Fibroblast of lung (primary cell): ENCODE data around the gene S100A11.

Source experiments
- EZH2 ChIP-seq: IDR thresholded peaks from 2 replicates; pipeline ENCODE4 v1.5.1; 2012; ENCODE audit warnings: low read length, control low read depth, mild to moderate bottlenecking; ENCODE audit errors: missing control alignments
- TF ChIP-seq, protein P1 (sequence below), 2 donors: IDR thresholded peaks in 1 of 2; conservative IDR thresholded peaks in 1 of 2; 1 replicate in 1 of 2; 2 replicates in 1 of 2; pipeline ENCODE4 v1.5.1; 2011 to 2012; ENCODE audit warnings: low read length in 2 of 2, control low read depth in 1 of 2, inconsistent platforms in 1 of 2, low read depth in 1 of 2, mild to moderate bottlenecking in 1 of 2

DNA sequence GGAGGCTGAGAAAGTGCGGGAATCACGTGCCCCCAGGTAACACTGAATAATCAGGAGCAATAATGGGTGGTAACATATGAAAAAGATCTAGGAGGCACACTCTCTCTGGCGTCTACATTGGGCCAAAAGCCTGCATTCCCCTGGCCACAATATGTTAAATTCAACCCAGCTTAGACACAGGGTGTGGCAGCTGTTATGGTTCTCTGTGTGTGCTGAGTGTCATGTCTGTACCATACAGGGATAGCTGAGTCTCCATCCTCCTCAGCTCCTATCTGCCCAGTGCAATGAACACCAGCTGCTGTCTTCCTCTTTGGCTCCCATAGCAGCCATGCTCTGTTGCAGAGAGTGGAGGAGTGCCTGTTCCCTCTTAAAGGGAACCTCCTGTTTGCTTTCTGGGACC is 14.3 kb downstream of the S100A11 start:
- TF ChIP-seq, protein P1, sequence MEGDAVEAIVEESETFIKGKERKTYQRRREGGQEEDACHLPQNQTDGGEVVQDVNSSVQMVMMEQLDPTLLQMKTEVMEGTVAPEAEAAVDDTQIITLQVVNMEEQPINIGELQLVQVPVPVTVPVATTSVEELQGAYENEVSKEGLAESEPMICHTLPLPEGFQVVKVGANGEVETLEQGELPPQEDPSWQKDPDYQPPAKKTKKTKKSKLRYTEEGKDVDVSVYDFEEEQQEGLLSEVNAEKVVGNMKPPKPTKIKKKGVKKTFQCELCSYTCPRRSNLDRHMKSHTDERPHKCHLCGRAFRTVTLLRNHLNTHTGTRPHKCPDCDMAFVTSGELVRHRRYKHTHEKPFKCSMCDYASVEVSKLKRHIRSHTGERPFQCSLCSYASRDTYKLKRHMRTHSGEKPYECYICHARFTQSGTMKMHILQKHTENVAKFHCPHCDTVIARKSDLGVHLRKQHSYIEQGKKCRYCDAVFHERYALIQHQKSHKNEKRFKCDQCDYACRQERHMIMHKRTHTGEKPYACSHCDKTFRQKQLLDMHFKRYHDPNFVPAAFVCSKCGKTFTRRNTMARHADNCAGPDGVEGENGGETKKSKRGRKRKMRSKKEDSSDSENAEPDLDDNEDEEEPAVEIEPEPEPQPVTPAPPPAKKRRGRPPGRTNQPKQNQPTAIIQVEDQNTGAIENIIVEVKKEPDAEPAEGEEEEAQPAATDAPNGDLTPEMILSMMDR (conservative IDR thresholded peaks at IDR 0.05 in 1 of 2, IDR thresholded peaks at IDR 0.05 in 1 of 2; ENCODE audit: low read depth in 1 of 2, low read length in 2 of 2): no peak
- no peak for TF ChIP-seq EZH2
